Measurements from ENCODE around the gene AGRN.

AGRN gene

GRCh38 chr1:1083416-1084371, 63.8 kb downstream of the AGRN start:
- Histone ChIP-seq H3K18ac (ENCODE audit: low read depth in 1 of 2, low read length in 2 of 2) (no peak overlapping the region), H3K79me1 (replicated peaks; ENCODE audit: low read length, poor library complexity, severe bottlenecking) (no peaks in the 10 kb centered on the region), H3K9me3 (ENCODE audit: control insufficient read depth, low read length) (no peaks in the 10 kb centered on the region), H2AFZ (ENCODE audit: low read depth, low read length) (no peak overlapping the region), H3K36me3 (ENCODE audit: control insufficient read depth in 1 of 2, insufficient read depth in 2 of 2, low read depth in 1 of 2, low read length in 2 of 2) (peaks cover 0 to 61% of the 10 kb centered on the region in 2 experiments), H2BK120ac (ENCODE audit: low read depth, low read length) (no peak overlapping the region), H3K4me2 (ENCODE audit: low read length, poor library complexity, severe bottlenecking) (no peak overlapping the region), H2AK5ac (ENCODE audit: low read length, severe bottlenecking) (no peak overlapping the region), H3K14ac (ENCODE audit: low read length in 2 of 2) (no peak overlapping the region), H2BK12ac (ENCODE audit: low read length in 2 of 2) (no peak overlapping the region), H3K27me3 (ENCODE audit: control insufficient read depth in 1 of 2, insufficient read depth in 1 of 2, low read length in 2 of 2) (peaks cover 0 to 10% of the 10 kb centered on the region in 2 experiments), H2BK15ac (ENCODE audit: low read depth, poor library complexity, severe bottlenecking) (no peak overlapping the region), H3K4ac (ENCODE audit: low read depth in 1 of 2, low read length in 2 of 2) (no peak overlapping the region), H3K23ac (ENCODE audit: low read length in 2 of 2) (no peak overlapping the region), H4K91ac (ENCODE audit: low read length) (no peak overlapping the region), H3K9ac (ENCODE audit: low read length) (no peak overlapping the region), H3K27ac (ENCODE audit: low read length, poor library complexity, severe bottlenecking) (no peak overlapping the region), H3K4me1 (ENCODE audit: control insufficient read depth, insufficient read depth, low read depth, low read length) (peaks cover 16% of the 10 kb centered on the region), H4K8ac (ENCODE audit: low read length) (no peak overlapping the region), H3K4me3 (ENCODE audit: insufficient read depth in 1 of 2, low read depth in 1 of 2, low read length in 2 of 2) (no peak overlapping the region), H2BK5ac (ENCODE audit: low read depth, low read length, poor library complexity, severe bottlenecking) (no peak overlapping the region)
- 96% methylated on average over 43 of the region's 43 CpGs for WGBS
- DNase-seq: no peak

- Histone ChIP-seq H3K36me3 (ENCODE audit: control insufficient read depth in 1 of 2, insufficient read depth in 2 of 2, low read depth in 1 of 2, low read length in 2 of 2) (peaks cover 0 to 69% of the 10 kb centered on the region in 2 experiments), H2BK12ac (ENCODE audit: low read length in 2 of 2) (no peak overlapping the region), H3K4me3 (ENCODE audit: insufficient read depth in 1 of 2, low read depth in 1 of 2, low read length in 2 of 2) (no peak overlapping the region), H2AFZ (ENCODE audit: low read depth, low read length) (no peak overlapping the region), H3K4me2 (ENCODE audit: low read length, poor library complexity, severe bottlenecking) (no peak overlapping the region), H3K4ac (ENCODE audit: low read depth in 1 of 2, low read length in 2 of 2) (no peak overlapping the region), H2BK120ac (ENCODE audit: low read depth, low read length) (no peak overlapping the region), H3K23ac (ENCODE audit: low read length in 2 of 2) (no peak overlapping the region), H2BK15ac (ENCODE audit: low read depth, poor library complexity, severe bottlenecking) (no peak overlapping the region), H3K27me3 (ENCODE audit: control insufficient read depth in 1 of 2, insufficient read depth in 1 of 2, low read length in 2 of 2) (peaks cover 0 to 7% of the 10 kb centered on the region in 2 experiments), H2BK5ac (ENCODE audit: low read depth, low read length, poor library complexity, severe bottlenecking) (no peak overlapping the region), H3K18ac (ENCODE audit: low read depth in 1 of 2, low read length in 2 of 2) (no peak overlapping the region), H4K8ac (ENCODE audit: low read length) (no peak overlapping the region), H4K91ac (ENCODE audit: low read length) (no peak overlapping the region), H3K9ac (ENCODE audit: low read length) (no peak overlapping the region), H3K79me1 (replicated peaks; ENCODE audit: low read length, poor library complexity, severe bottlenecking) (no peaks in the 10 kb centered on the region), H3K27ac (ENCODE audit: low read length, poor library complexity, severe bottlenecking) (no peak overlapping the region), H3K4me1 (ENCODE audit: control insufficient read depth, insufficient read depth, low read depth, low read length) (peaks cover 12% of the 10 kb centered on the region), H3K9me3 (ENCODE audit: control insufficient read depth, low read length) (no peaks in the 10 kb centered on the region), H2AK5ac (ENCODE audit: low read length, severe bottlenecking) (no peak overlapping the region), H3K14ac (ENCODE audit: low read length in 2 of 2) (no peak overlapping the region)
- DNase-seq: no peak
- 96% methylated on average over 38 of the region's 38 CpGs for WGBS
Measured at GRCh38 chr1:1084372-1085170, 64.7 kb downstream of the AGRN start.

- H3K4ac ChIP-seq (ENCODE audit: low read depth in 1 of 2, low read length in 2 of 2): no peak overlapping the region
- WGBS: 95% methylated on average over 30 of the region's 30 CpGs
- H3K36me3 ChIP-seq (ENCODE audit: control insufficient read depth in 1 of 2, insufficient read depth in 2 of 2, low read depth in 1 of 2, low read length in 2 of 2): peaks cover 0 to 72% of the 10 kb centered on the region in 2 experiments
- H3K4me1 ChIP-seq (ENCODE audit: control insufficient read depth, insufficient read depth, low read depth, low read length): peaks cover 4% of the 10 kb centered on the region
- no peaks in the 10 kb centered on the region for H3K79me1 ChIP-seq (replicated peaks; ENCODE audit: low read length, poor library complexity, severe bottlenecking)
- no peak overlapping the region for H3K4me3 ChIP-seq (ENCODE audit: insufficient read depth in 1 of 2, low read depth in 1 of 2, low read length in 2 of 2)
- no peak overlapping the region for H4K91ac ChIP-seq (ENCODE audit: low read length)
- no peak overlapping the region for H2BK15ac ChIP-seq (ENCODE audit: low read depth, poor library complexity, severe bottlenecking)
- H3K4me2 ChIP-seq (ENCODE audit: low read length, poor library complexity, severe bottlenecking): no peak overlapping the region
- DNase-seq: no peak
- no peak overlapping the region for H3K18ac ChIP-seq (ENCODE audit: low read depth in 1 of 2, low read length in 2 of 2)
- no peak overlapping the region for H2BK12ac ChIP-seq (ENCODE audit: low read length in 2 of 2)
- H4K8ac ChIP-seq (ENCODE audit: low read length): no peak overlapping the region
- peaks cover 0 to 1% of the 10 kb centered on the region in 2 experiments for H3K27me3 ChIP-seq (ENCODE audit: control insufficient read depth in 1 of 2, insufficient read depth in 1 of 2, low read length in 2 of 2)
- H3K23ac ChIP-seq (ENCODE audit: low read length in 2 of 2): no peak overlapping the region
- no peak overlapping the region for H2AFZ ChIP-seq (ENCODE audit: low read depth, low read length)
- no peak overlapping the region for H2AK5ac ChIP-seq (ENCODE audit: low read length, severe bottlenecking)
- no peak overlapping the region for H2BK5ac ChIP-seq (ENCODE audit: low read depth, low read length, poor library complexity, severe bottlenecking)
- no peaks in the 10 kb centered on the region for H3K9me3 ChIP-seq (ENCODE audit: control insufficient read depth, low read length)
- H3K14ac ChIP-seq (ENCODE audit: low read length in 2 of 2): no peak overlapping the region
- no peak overlapping the region for H2BK120ac ChIP-seq (ENCODE audit: low read depth, low read length)
- H3K9ac ChIP-seq (ENCODE audit: low read length): no peak overlapping the region
- no peak overlapping the region for H3K27ac ChIP-seq (ENCODE audit: low read length, poor library complexity, severe bottlenecking)
Measured at GRCh38 chr1:1085171-1085841, 65.4 kb downstream of the AGRN start.
